SK-N-MC (cell line): ENCODE results near the gene ZNF197.

ENCODE experiments used
- EZH2 ChIP-seq: fragments of 200-600 bp; sonication (generic); IDR thresholded peaks from one replicate; pipeline ENCODE4 v1.6.1; 2017; ENCODE audit warnings: antibody characterized with exemption
- FOXP2 ChIP-seq: optimal IDR thresholded peaks from 2 replicates; pipeline ENCODE3; 2011; ENCODE audit warnings: mild to moderate bottlenecking, moderate library complexity; ENCODE audit not compliant: insufficient read depth; ENCODE audit errors: extremely low read length, control extremely low read depth
- POLR2AphosphoS5 ChIP-seq: IDR thresholded peaks from 2 replicates; pipeline ENCODE4 v1.6.1; 2012; ENCODE audit warnings: mild to moderate bottlenecking, low read depth, low read length, borderline replicate concordance

DNA sequence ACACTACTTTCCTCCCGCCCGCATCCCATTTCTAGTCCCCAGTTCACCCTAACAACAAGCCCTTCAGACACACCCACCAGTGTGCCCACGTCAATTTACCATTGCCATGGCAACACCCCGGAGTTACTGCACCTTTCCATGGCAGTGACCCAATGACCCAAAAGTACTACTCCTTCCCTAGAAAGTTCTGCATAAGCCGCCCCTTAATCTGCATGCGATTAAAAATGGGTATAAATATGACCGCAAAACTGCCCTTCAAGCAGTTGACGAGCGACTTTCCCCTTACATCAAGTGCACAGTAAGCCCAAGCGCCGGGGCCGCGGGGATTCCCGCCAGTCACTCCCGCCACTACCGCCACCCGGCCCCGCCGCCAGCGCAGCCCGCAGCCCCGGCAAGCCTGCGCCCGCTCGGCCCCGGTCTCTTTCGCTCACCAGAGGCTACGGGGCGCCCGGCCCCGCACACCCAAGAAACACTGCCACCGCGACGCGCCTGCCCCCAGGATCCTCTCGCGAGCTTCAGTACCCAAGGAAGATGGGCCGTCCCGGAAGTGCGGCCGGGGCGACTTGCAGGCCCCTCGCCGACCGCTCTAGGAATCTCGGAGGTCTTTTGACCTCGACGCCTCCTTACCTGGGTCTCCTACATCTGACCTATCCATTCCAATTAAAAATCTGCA lies 60.4 kb downstream of the ZNF197 start:
- TF ChIP-seq POLR2AphosphoS5 (peak; percentile 52; the same call in 1 of the 2 replicates), EZH2 (no peak), FOXP2 (no peak)
